ENCODE data around the gene SH3GL1. TPM values are rescaled to one million over a fixed set of nuclear protein-coding genes. Genes with fewer than 3 reads are reported as not detected.

Gene SH3GL1
- total and polyA plus RNA-seq, 9 of the 15 experiments (the other 6 are each of a cell fraction or from before 2014, with no cell fraction given), result 1.7 to 75.3 (median 25.7) TPM

DNA sequence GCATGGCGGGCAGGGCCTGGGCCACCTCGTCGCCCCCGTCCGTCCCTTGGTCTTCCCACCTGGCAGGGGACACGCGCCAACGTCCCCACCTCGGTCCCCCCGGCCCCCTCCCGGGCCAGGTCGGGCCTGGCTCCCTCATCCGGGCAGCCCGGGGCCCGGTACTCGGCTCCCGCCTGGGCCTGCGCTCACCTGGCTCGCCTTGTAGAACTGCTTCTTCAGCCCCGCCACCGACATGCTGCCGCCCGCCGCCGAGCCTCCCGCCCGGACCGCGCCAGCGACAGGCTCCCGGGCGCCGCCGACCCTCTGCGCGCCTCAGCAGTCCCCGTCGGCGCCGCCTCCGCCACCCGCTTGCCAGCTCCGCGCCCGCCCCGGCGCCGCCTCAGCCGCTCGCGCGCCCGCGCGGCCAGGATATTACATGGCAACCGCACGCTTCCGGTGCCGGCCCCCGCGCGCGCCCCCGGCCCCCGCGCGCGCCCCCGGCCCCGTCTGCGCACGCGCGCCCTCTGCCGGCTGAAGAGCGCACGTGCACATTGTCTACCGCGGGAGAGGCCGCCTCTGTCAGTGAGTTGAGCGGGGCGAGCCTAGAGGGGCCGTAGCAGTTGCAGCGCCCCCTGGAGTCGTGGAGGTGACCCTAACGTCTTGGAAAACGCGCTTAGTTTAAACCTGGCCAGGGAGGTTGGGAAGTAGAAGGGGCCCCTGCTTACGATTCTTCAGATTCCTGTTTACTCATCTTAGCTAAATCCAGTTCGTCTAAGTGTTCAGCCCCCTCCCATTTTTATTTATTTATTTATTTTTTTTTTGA is at the start of gene SH3GL1 (continued):
- TF ChIP-seq, protein P1, sequence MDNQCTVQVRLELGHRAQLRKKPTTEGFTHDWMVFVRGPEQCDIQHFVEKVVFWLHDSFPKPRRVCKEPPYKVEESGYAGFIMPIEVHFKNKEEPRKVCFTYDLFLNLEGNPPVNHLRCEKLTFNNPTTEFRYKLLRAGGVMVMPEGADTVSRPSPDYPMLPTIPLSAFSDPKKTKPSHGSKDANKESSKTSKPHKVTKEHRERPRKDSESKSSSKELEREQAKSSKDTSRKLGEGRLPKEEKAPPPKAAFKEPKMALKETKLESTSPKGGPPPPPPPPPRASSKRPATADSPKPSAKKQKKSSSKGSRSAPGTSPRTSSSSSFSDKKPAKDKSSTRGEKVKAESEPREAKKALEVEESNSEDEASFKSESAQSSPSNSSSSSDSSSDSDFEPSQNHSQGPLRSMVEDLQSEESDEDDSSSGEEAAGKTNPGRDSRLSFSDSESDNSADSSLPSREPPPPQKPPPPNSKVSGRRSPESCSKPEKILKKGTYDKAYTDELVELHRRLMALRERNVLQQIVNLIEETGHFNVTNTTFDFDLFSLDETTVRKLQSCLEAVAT (IDR thresholded peaks at IDR 0.05), result peak in 1 of 2 experiments; percentile 37; a peak in 2 of 4 replicates
- TF ChIP-seq HDAC1 (IDR thresholded peaks at IDR 0.05) (no peak), POLR3G (IDR thresholded peaks at IDR 0.05; ENCODE audit: extremely low read depth, insufficient read length, insufficient replicate concordance) (no peak), ZNF311 (CRISPR knock-in tag; IDR thresholded peaks at IDR 0.05) (no peak), CCNT2 (IDR thresholded peaks at IDR 0.05; ENCODE audit: borderline replicate concordance, extremely low read depth, insufficient read length, low read depth, low read length) (peak; percentile 79), SIN3A (IDR thresholded peaks at IDR 0.05; ENCODE audit: borderline replicate concordance in 2 of 2, control insufficient read depth in 1 of 2, low read depth in 2 of 2, low read length in 2 of 2) (peak; percentile 21 to 83; a peak in 2 of 4 replicates), SP2 (IDR thresholded peaks at IDR 0.05; ENCODE audit: extremely low read depth, low read depth, low read length, poor library complexity, severe bottlenecking) (peak; percentile 98), KLF1 (tag; IDR thresholded peaks at IDR 0.05) (no peak), ZNF431 (CRISPR knock-in tag; IDR thresholded peaks at IDR 0.05) (peak; percentile 70), HSF4 (CRISPR knock-in tag; IDR thresholded peaks at IDR 0.05; ENCODE audit: borderline replicate concordance) (no peak), HLTF (IDR thresholded peaks at IDR 0.05) (0 out of 2 replicates have a peak, but pooled peaks have one; percentile 15), BCOR (IDR thresholded peaks at IDR 0.05) (no peak), PHF20 (IDR thresholded peaks at IDR 0.05; ENCODE audit: partially characterized antibody) (no peak), FOXA1 (IDR thresholded peaks at IDR 0.05; ENCODE audit: borderline replicate concordance) (no peak), TSC22D4 (tag; IDR thresholded peaks at IDR 0.05) (no peak), RBM14 (IDR thresholded peaks at IDR 0.05; ENCODE audit: borderline replicate concordance, insufficient read depth, low read depth, low read length) (no peak), SIN3B (IDR thresholded peaks at IDR 0.05; ENCODE audit: low read depth) (peak; percentile 40; the same call in 1 of the 2 replicates), ZNF707 (CRISPR knock-in tag; conservative IDR thresholded peaks at IDR 0.05) (no peak)
- TF ChIP-seq, protein P2, sequence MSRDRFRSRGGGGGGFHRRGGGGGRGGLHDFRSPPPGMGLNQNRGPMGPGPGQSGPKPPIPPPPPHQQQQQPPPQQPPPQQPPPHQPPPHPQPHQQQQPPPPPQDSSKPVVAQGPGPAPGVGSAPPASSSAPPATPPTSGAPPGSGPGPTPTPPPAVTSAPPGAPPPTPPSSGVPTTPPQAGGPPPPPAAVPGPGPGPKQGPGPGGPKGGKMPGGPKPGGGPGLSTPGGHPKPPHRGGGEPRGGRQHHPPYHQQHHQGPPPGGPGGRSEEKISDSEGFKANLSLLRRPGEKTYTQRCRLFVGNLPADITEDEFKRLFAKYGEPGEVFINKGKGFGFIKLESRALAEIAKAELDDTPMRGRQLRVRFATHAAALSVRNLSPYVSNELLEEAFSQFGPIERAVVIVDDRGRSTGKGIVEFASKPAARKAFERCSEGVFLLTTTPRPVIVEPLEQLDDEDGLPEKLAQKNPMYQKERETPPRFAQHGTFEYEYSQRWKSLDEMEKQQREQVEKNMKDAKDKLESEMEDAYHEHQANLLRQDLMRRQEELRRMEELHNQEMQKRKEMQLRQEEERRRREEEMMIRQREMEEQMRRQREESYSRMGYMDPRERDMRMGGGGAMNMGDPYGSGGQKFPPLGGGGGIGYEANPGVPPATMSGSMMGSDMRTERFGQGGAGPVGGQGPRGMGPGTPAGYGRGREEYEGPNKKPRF (IDR thresholded peaks at IDR 0.05; ENCODE audit: low read depth, low read length), result no peak
- TF ChIP-seq, protein P3, sequence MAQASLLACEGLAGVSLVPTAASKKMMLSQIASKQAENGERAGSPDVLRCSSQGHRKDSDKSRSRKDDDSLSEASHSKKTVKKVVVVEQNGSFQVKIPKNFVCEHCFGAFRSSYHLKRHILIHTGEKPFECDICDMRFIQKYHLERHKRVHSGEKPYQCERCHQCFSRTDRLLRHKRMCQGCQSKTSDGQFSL (CRISPR knock-in tag; IDR thresholded peaks at IDR 0.05), result no peak
- TF ChIP-seq, protein P3 (tag; IDR thresholded peaks at IDR 0.05), result no peak
- TF ChIP-seq, protein P4, sequence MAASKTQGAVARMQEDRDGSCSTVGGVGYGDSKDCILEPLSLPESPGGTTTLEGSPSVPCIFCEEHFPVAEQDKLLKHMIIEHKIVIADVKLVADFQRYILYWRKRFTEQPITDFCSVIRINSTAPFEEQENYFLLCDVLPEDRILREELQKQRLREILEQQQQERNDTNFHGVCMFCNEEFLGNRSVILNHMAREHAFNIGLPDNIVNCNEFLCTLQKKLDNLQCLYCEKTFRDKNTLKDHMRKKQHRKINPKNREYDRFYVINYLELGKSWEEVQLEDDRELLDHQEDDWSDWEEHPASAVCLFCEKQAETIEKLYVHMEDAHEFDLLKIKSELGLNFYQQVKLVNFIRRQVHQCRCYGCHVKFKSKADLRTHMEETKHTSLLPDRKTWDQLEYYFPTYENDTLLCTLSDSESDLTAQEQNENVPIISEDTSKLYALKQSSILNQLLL (CRISPR knock-in tag; IDR thresholded peaks at IDR 0.05; ENCODE audit: borderline replicate concordance), result no peak

Measured in K562 (cell line).